DOHH2 (cell line): Measurements from ENCODE around the gene BCL2.

Experiments
- CTCF ChIP-seq: fragments of 200-600 bp; sonication (generic); IDR thresholded peaks from one replicate; pipeline ENCODE4 v1.5.1; 2014; ENCODE audit warnings: antibody characterized with exemption, mild to moderate bottlenecking, low read depth, low read length; ENCODE audit not compliant: poor library complexity, severe bottlenecking
- EZH2phosphoT487 ChIP-seq: fragments of 200-600 bp; sonication (generic); IDR thresholded peaks from 2 replicates; pipeline ENCODE4 v1.6.1; 2017; ENCODE audit warnings: borderline replicate concordance, mild to moderate bottlenecking, antibody characterized with exemption, low read length, moderate library complexity, mixed read lengths

- no peak for TF ChIP-seq CTCF
- no peak for TF ChIP-seq EZH2phosphoT487
These were observed 174.8 kb downstream of the BCL2 start for GRCh38 chr18:63144748-63145147.
